H1 (cell line): ENCODE results near the gene CDC42. TPM values are rescaled to one million over a fixed set of nuclear protein-coding genes. Genes with fewer than 3 reads are reported as not detected.

Experiments
- CTCF ChIA-PET: fragments of 300-600 bp; sonication (Branson Sonifier 250); formaldehyde crosslinking; loops from one replicate; lab custom pipeline; 2021; ENCODE audit not compliant: partially characterized antibody; lab: Charles Lee
- POLR2A ChIA-PET: fragments of 300-600 bp; sonication (Branson Sonifier 250); formaldehyde crosslinking; loops from one replicate; lab custom pipeline; 2021; ENCODE audit warnings: inconsistent platforms; ENCODE audit not compliant: partially characterized antibody; lab: Charles Lee
- DNase-seq, 2 experiments: peaks; one replicate each; pipeline versions ENCODE4 v3.0.0 to v3.0.0-alpha.2; 2010 to 2022; ENCODE audit warnings: low spot score in 2 of 2, low read depth in 1 of 2, mixed read lengths in 1 of 2
- FAIRE-seq: peaks from 2 replicates; lab custom pipeline; 2011; peaks lifted over from hg19 to GRCh38; lab: Jason Lieb, UNC
- H2AFZ ChIP-seq: 2 replicates; pipeline ENCODE4 v1.8.1; 2012; ENCODE audit warnings: low read length, inconsistent platforms
- H2AK5ac ChIP-seq: 2 replicates; pipeline ENCODE4 v1.6.1; 2013; ENCODE audit warnings: low read depth, low read length
- H2BK120ac ChIP-seq: replicated peaks from 2 replicates; pipeline ENCODE3; 2013; ENCODE audit warnings: low read depth, low read length, inconsistent platforms
- H2BK12ac ChIP-seq: 2 replicates; pipeline ENCODE4 v1.6.1; 2013; ENCODE audit warnings: low read depth, low read length
- H2BK15ac ChIP-seq: 2 replicates; pipeline ENCODE4 v1.6.1; 2013; ENCODE audit warnings: low read length
- H2BK20ac ChIP-seq: 2 replicates; pipeline ENCODE4 v1.6.1; 2013; ENCODE audit warnings: low read length
- H2BK5ac ChIP-seq: 2 replicates; pipeline ENCODE4 v1.6.1; 2013; ENCODE audit warnings: low read depth, low read length
- H3K14ac ChIP-seq: 2 replicates; pipeline ENCODE4 v1.6.1; 2013; ENCODE audit warnings: inconsistent platforms; ENCODE audit not compliant: insufficient read length
- H3K18ac ChIP-seq: 2 replicates; pipeline ENCODE4 v1.6.1; 2013; ENCODE audit warnings: low read length; ENCODE audit errors: extremely low read depth
- H3K23ac ChIP-seq: 2 replicates; pipeline ENCODE4 v1.6.1; 2013; ENCODE audit warnings: inconsistent platforms; ENCODE audit not compliant: insufficient read length
- H3K23me2 ChIP-seq: 2 replicates; pipeline ENCODE4 v1.6.1; 2013; ENCODE audit warnings: low read depth, low read length
- H3K27ac ChIP-seq: 2 replicates; pipeline ENCODE4 v1.6.1; 2011; ENCODE audit warnings: low read depth, low read length, inconsistent platforms
- H3K27me3 ChIP-seq, 4 experiments: replicated peaks in 1 of 4; 1 replicate in 1 of 4; 2 replicates in 3 of 4; pipeline versions ENCODE4 v1.6.1 to v1.8.1; 2011 to 2013; ENCODE audit warnings: low read length in 3 of 4, mild to moderate bottlenecking in 3 of 4, inconsistent platforms in 2 of 4, mixed read lengths in 2 of 4, moderate library complexity in 1 of 4; ENCODE audit not compliant: control insufficient read depth in 3 of 4, insufficient read depth in 3 of 4; ENCODE audit errors: extremely low read depth in 1 of 4
- H3K36me3 ChIP-seq, 4 experiments: 2 replicates each; pipeline versions ENCODE4 v1.6.1 to v1.8.1; 2011 to 2013; ENCODE audit warnings: mild to moderate bottlenecking in 4 of 4, low read length in 3 of 4, moderate library complexity in 2 of 4, control low read depth in 1 of 4, inconsistent platforms in 1 of 4; ENCODE audit not compliant: insufficient read depth in 4 of 4, control insufficient read depth in 2 of 4
- H3K4ac ChIP-seq: replicated peaks from 2 replicates; pipeline ENCODE3; 2013; ENCODE audit warnings: low read length, low read depth, mixed read lengths, inconsistent platforms; ENCODE audit not compliant: insufficient read length
- H3K4me1 ChIP-seq, 4 experiments: replicated peaks in 1 of 4; 1 replicate in 1 of 4; 2 replicates in 3 of 4; pipeline versions ENCODE4 v1.6.1 to v1.8.1; 2011 to 2013; ENCODE audit warnings: low read length in 3 of 4, inconsistent platforms in 2 of 4, mixed read lengths in 1 of 4; ENCODE audit not compliant: insufficient read depth in 4 of 4, control insufficient read depth in 3 of 4
- H3K4me2 ChIP-seq, 2 experiments: 2 replicates each; pipeline versions ENCODE4 v1.6.1 to v1.8.1; 2011 to 2013; ENCODE audit warnings: low read depth in 2 of 2, low read length in 2 of 2, control low read depth in 1 of 2, inconsistent platforms in 1 of 2, mild to moderate bottlenecking in 1 of 2; ENCODE audit not compliant: insufficient read depth in 1 of 2
- H3K4me3 ChIP-seq, 4 experiments: fragments of 200-600, 300-600 bp in 1 of 4; sonication (generic), shearing (Covaris generic), sonication (Bioruptor Twin) in 1 of 4; 2 replicates each; pipeline versions ENCODE4 v1.5.1 to v1.8.1; 2011 to 2016; ENCODE audit warnings: low read length in 4 of 4, low read depth in 3 of 4, control low read depth in 2 of 4, inconsistent platforms in 2 of 4, mild to moderate bottlenecking in 2 of 4, mixed read lengths in 1 of 4, moderate library complexity in 1 of 4; ENCODE audit not compliant: insufficient read depth in 2 of 4; ENCODE audit errors: extremely low read depth in 1 of 4
- H3K56ac ChIP-seq: replicated peaks from 2 replicates; pipeline ENCODE3; 2013; ENCODE audit warnings: low read depth, mild to moderate bottlenecking, mixed read lengths, low read length, inconsistent platforms; ENCODE audit not compliant: insufficient read length
- H3K79me1 ChIP-seq: 2 replicates; pipeline ENCODE4 v1.6.1; 2013; ENCODE audit warnings: low read depth, low read length, control low read depth
- H3K79me2 ChIP-seq, 2 experiments: 2 replicates each; pipeline versions ENCODE4 v1.6.1 to v1.8.1; 2012 to 2013; ENCODE audit warnings: low read length in 2 of 2, mild to moderate bottlenecking in 2 of 2, inconsistent platforms in 1 of 2; ENCODE audit not compliant: insufficient read depth in 2 of 2, control insufficient read depth in 1 of 2
- H3K9ac ChIP-seq, 4 experiments: replicated peaks in 1 of 4; 1 replicate in 1 of 4; 2 replicates in 3 of 4; pipeline versions ENCODE4 v1.6.1 to v1.8.1; 2011 to 2013; ENCODE audit warnings: low read depth in 3 of 4, low read length in 3 of 4, control low read depth in 2 of 4, mild to moderate bottlenecking in 2 of 4, moderate library complexity in 2 of 4, inconsistent platforms in 1 of 4; ENCODE audit errors: extremely low read depth in 1 of 4
- H3K9me3 ChIP-seq, 2 experiments: 2 replicates each; pipeline versions ENCODE4 v1.6.1 to v1.8.1; 2012 to 2013; ENCODE audit warnings: mild to moderate bottlenecking in 2 of 2, moderate library complexity in 2 of 2, control low read depth in 1 of 2, inconsistent platforms in 1 of 2, low read depth in 1 of 2, low read length in 1 of 2, mixed read lengths in 1 of 2; ENCODE audit not compliant: insufficient read depth in 2 of 2
- H4K20me1 ChIP-seq, 2 experiments: replicated peaks in 1 of 2; 2 replicates each; pipeline versions ENCODE3 to v1.8.1; 2011 to 2013; ENCODE audit warnings: inconsistent platforms in 2 of 2, low read length in 2 of 2, mild to moderate bottlenecking in 1 of 2; ENCODE audit not compliant: insufficient read depth in 2 of 2, control insufficient read depth in 1 of 2
- H4K5ac ChIP-seq: 2 replicates; pipeline ENCODE4 v1.6.1; 2013; ENCODE audit warnings: low read length, low read depth, mixed read lengths, inconsistent platforms; ENCODE audit not compliant: insufficient read length
- H4K8ac ChIP-seq: 2 replicates; pipeline ENCODE4 v1.8.0; 2013; ENCODE audit warnings: mild to moderate bottlenecking, moderate library complexity, low read length, inconsistent platforms; ENCODE audit not compliant: insufficient read depth; ENCODE audit errors: extremely low read depth
- H4K91ac ChIP-seq: replicated peaks from 2 replicates; pipeline ENCODE3; 2013; ENCODE audit warnings: low read length, mixed read lengths, inconsistent platforms; ENCODE audit not compliant: insufficient read length
- CHD1 ChIP-seq: IDR thresholded peaks from 2 replicates; pipeline ENCODE4 v1.6.1; 2012; ENCODE audit warnings: low read depth, low read length, improper control_type of control experiment
- CHD2 ChIP-seq: IDR thresholded peaks from 2 replicates; pipeline ENCODE4 v1.6.1; 2012; ENCODE audit warnings: low read length, improper control_type of control experiment
- CREB1 ChIP-seq: IDR thresholded peaks from 2 replicates; pipeline ENCODE4 v1.6.1; 2012; ENCODE audit warnings: inconsistent platforms
- CTBP2 ChIP-seq: IDR thresholded peaks from 2 replicates; pipeline ENCODE4 v1.7.0; 2011; ENCODE audit warnings: borderline replicate concordance, mild to moderate bottlenecking, moderate library complexity, mixed read lengths, low read length; ENCODE audit not compliant: insufficient read depth, insufficient read length
- GTF2F1 ChIP-seq: IDR thresholded peaks from 2 replicates; pipeline ENCODE4 v1.6.1; 2012; ENCODE audit warnings: low read depth, low read length, improper control_type of control experiment, borderline replicate concordance
- KDM5A ChIP-seq: fragments of 200-600 bp; IDR thresholded peaks from 2 replicates; pipeline ENCODE4 v1.7.1; 2012; ENCODE audit warnings: mild to moderate bottlenecking, low read length, inconsistent platforms, mixed read lengths
- POLR2A ChIP-seq, 2 experiments: IDR thresholded peaks; 1 replicate in 1 of 2; 2 replicates in 1 of 2; pipeline ENCODE4 v1.6.1; 2011; ENCODE audit warnings: low read depth in 2 of 2, low read length in 2 of 2, mild to moderate bottlenecking in 2 of 2; ENCODE audit errors: control extremely low read depth in 1 of 2
- SIX5 ChIP-seq: IDR thresholded peaks from 2 replicates; pipeline ENCODE4 v1.6.1; 2011; ENCODE audit warnings: mild to moderate bottlenecking, low read depth, low read length
- SP1 ChIP-seq: IDR thresholded peaks from 2 replicates; pipeline ENCODE4 v1.6.1; 2011; ENCODE audit warnings: low read depth, low read length
- TAF1 ChIP-seq: IDR thresholded peaks from 2 replicates; pipeline ENCODE4 v1.6.1; 2011; ENCODE audit warnings: mild to moderate bottlenecking, low read depth, low read length
- TBP ChIP-seq: IDR thresholded peaks from 2 replicates; pipeline ENCODE4 v1.6.1; 2011; ENCODE audit warnings: low read depth, low read length, improper control_type of control experiment
- TCF12 ChIP-seq: IDR thresholded peaks from 2 replicates; pipeline ENCODE4 v1.6.1; 2011; ENCODE audit warnings: low read depth, mild to moderate bottlenecking, low read length
- TEAD4 ChIP-seq: IDR thresholded peaks from 2 replicates; pipeline ENCODE4 v1.6.1; 2012; ENCODE audit warnings: low read depth, low read length, inconsistent platforms, mixed read lengths
- YY1 ChIP-seq: IDR thresholded peaks from 2 replicates; pipeline ENCODE4 v1.6.1; 2011; ENCODE audit warnings: low read depth, mild to moderate bottlenecking, low read length
- WGBS, 2 experiments: shearing (Covaris generic) in 1 of 2; methylation state at CpG; one replicate each; pipeline versions ENCODE4 v1.1.6 to v1.1.7; 2013 to 2015; ENCODE audit warnings: low lambda C conversion rate in 2 of 2, mixed read lengths in 2 of 2, inconsistent platforms in 1 of 2, low coverage in 1 of 2, missing lambda C conversion rate in 1 of 2; ENCODE audit not compliant: insufficient replicate concordance in 2 of 2, insufficient coverage in 1 of 2, insufficient read length in 1 of 2; ENCODE audit errors: extremely low coverage in 1 of 2, missing lambda C conversion rate in 1 of 2; 5-methylcytosine and 5-hydroxymethylcytosine counted together
- polyA plus RNA-seq, 7 experiments: library from polyadenylated mRNA; depleted of rRNA in 3 of 7; stranded (reverse) in 5 of 7; unstranded in 2 of 7; fragments of >200 nt in 5 of 7; fragments of 200-250 nt in 2 of 7; gene quantifications; 1 replicate in 5 of 7; 2 replicates in 1 of 7; 4 replicates in 1 of 7; pipeline versions ENCODE4 v1.2.1 to v1.2.3, GENCODE V29; 2011 to 2013; ENCODE audit warnings: missing spikeins in 2 of 7, mixed read lengths in 2 of 7
- total RNA-seq: library from RNA; stranded (reverse); fragmentation: NEBNext Ultra II Directional; extraction: Animal tissue kit (Norgen Biotek cat#: 25700); gene quantifications from 2 replicates; pipeline ENCODE4 v1.2.1, GENCODE V29; 2021
- TF ChIP-seq, protein P1 (sequence below): IDR thresholded peaks from 2 replicates; pipeline ENCODE4 v1.6.1; 2012; ENCODE audit warnings: inconsistent platforms

CDC42 gene
- total and polyA plus RNA-seq, 2 of the 8 experiments (the other 6 are each of a cell fraction or from before 2014, with no cell fraction given) = 110 to 179 TPM

DNA sequence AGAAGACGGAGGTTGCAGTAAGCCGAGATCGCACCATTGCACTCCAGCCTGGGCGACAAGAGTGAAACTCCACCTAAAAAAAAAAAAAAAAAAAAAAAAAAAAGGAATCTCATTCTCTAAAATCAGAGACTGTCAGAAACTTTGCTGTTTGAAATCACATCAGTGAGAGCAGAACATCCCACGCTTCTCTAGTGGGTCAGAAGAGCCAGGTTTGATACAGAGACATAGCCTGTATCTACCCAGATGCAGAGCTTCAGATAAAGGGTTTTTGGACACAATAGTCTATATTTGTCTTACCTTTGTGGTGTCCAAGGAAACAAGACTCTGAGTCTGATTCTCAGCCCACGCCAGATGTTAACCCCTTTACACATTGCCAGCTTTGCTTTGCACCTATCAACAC lies 31.4 kb upstream of the CDC42 start:
- no peak overlapping the region for H3K56ac ChIP-seq
- no peak overlapping the region for H2BK15ac ChIP-seq
- no peaks in the 10 kb centered on the region for H3K9me3 ChIP-seq
- no peak overlapping the region for H3K9ac ChIP-seq
- no peaks in the 10 kb centered on the region for H3K27me3 ChIP-seq
- no peak for TF ChIP-seq CTBP2
- no peak for TF ChIP-seq SP1
- no peak for TF ChIP-seq CREB1
- no peak for TF ChIP-seq POLR2A (IDR thresholded peaks at IDR 0.05; ENCODE audit: control extremely low read depth in 1 of 2, low read depth in 2 of 2, low read length in 2 of 2)
- no peak for TF ChIP-seq KDM5A
- TF ChIP-seq, protein P1, sequence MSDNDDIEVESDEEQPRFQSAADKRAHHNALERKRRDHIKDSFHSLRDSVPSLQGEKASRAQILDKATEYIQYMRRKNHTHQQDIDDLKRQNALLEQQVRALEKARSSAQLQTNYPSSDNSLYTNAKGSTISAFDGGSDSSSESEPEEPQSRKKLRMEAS = no peak
- TF ChIP-seq TBP = no peak
- no peak for TF ChIP-seq CHD1
- no peak for TF ChIP-seq TEAD4
- no peak for TF ChIP-seq TCF12
- TF ChIP-seq CHD2 = no peak
- no peak for TF ChIP-seq SIX5
- no peak for TF ChIP-seq GTF2F1
- TF ChIP-seq TAF1 = no peak
- no peak for TF ChIP-seq YY1
- TF ChIP-seq, all 59 proteins: peak for 0
- Histone ChIP-seq H3K23ac (no peak overlapping the region), H3K4me1 (peaks cover 0 to 10% (median 7%) of the 10 kb centered on the region in 4 experiments), H3K79me2 (peaks cover 0 to 3% of the 10 kb centered on the region in 2 experiments; a peak in 1 of 4 replicates), H4K20me1 (no peaks in the 10 kb centered on the region), H3K14ac (no peak overlapping the region), H3K4me2 (no peak overlapping the region), H3K36me3 (no peaks in the 10 kb centered on the region; a peak in 1 of 8 replicates), H2AFZ (no peak overlapping the region), H3K4ac (no peak overlapping the region), H2AK5ac (no peak overlapping the region), H4K91ac (no peak overlapping the region), H3K23me2 (peaks cover 8% of the 10 kb centered on the region; the same call in 1 of the 2 replicates), H4K8ac (no peak overlapping the region), H2BK120ac (no peak overlapping the region), H2BK20ac (no peak overlapping the region), H4K5ac (no peak overlapping the region), H3K27ac (no peak overlapping the region), H3K18ac (no peak overlapping the region), H3K79me1 (no peaks in the 10 kb centered on the region), H2BK5ac (no peak overlapping the region), H2BK12ac (no peak overlapping the region), H3K4me3 (no peak overlapping the region)
- no peak for FAIRE-seq
- DNase-seq = no peak
- ChIA-PET CTCF (interaction anchor here (0.8 to 2.2 kb wide), 4 partner anchors 10 to 34 kb away, joined by 3 to 7 read pairs (median 3); no protein-coding TSS in a partner anchor), POLR2A (no interaction called here)
- WGBS, 2 experiments = 96% methylated on average over 3 of the region's 6 CpGs; no CpG with 5 or more reads in 1 of the 2 experiments
